ENCODE results near the gene RSPH1. TPM values are rescaled to one million over a fixed set of nuclear protein-coding genes. Genes with fewer than 3 reads are reported as not detected.

The RSPH1 gene
- total and polyA plus RNA-seq, 7 donors: 0.08 to 0.29 TPM; not detected in 5

DNA sequence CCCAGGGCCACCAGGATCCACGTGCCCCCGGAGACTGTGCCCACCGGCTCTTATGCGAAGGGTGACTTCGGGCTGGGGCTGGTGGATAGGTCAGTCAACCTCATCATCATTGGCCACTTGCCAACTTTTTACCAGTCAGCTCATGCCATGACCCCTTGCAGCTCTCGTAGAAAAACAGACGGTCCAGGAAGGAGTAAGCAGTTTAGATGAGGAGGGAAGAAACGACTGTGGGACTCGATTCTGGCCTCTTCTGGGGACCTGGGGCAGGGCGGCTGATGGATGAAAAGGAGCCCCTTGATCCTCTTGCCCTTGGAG, 51.3 kb downstream of the RSPH1 start:
- no peak for DNase-seq
- no peak for ATAC-seq
- H3K27ac ChIP-seq: no peak overlapping the region
- H3K9me3 ChIP-seq: no peaks in the 10 kb centered on the region
- no peaks in the 10 kb centered on the region for H3K36me3 ChIP-seq (ENCODE audit: insufficient read depth in 1 of 2, low read depth in 1 of 2)
- intact Hi-C loops (cut with DNase I): loop anchor here in 1 of 2 donors (10.0 kb wide), 1 partner anchor 300 kb away; no protein-coding TSS in a partner anchor
- no peak overlapping the region for H3K4me3 ChIP-seq
- TF ChIP-seq, protein P1, sequence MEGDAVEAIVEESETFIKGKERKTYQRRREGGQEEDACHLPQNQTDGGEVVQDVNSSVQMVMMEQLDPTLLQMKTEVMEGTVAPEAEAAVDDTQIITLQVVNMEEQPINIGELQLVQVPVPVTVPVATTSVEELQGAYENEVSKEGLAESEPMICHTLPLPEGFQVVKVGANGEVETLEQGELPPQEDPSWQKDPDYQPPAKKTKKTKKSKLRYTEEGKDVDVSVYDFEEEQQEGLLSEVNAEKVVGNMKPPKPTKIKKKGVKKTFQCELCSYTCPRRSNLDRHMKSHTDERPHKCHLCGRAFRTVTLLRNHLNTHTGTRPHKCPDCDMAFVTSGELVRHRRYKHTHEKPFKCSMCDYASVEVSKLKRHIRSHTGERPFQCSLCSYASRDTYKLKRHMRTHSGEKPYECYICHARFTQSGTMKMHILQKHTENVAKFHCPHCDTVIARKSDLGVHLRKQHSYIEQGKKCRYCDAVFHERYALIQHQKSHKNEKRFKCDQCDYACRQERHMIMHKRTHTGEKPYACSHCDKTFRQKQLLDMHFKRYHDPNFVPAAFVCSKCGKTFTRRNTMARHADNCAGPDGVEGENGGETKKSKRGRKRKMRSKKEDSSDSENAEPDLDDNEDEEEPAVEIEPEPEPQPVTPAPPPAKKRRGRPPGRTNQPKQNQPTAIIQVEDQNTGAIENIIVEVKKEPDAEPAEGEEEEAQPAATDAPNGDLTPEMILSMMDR (IDR thresholded peaks at IDR 0.05): no peak
- WGBS, 3 donors: 77 to 82% (median 78%) methylated on average over 10 of the region's 10 CpGs
- H3K27me3 ChIP-seq (ENCODE audit: insufficient read depth in 3 of 3, low read length in 2 of 3): peaks cover 0 to 19% (median 0%) of the 10 kb centered on the region in 3 donors
- H3K4me1 ChIP-seq: no peaks in the 10 kb centered on the region

DNA sequence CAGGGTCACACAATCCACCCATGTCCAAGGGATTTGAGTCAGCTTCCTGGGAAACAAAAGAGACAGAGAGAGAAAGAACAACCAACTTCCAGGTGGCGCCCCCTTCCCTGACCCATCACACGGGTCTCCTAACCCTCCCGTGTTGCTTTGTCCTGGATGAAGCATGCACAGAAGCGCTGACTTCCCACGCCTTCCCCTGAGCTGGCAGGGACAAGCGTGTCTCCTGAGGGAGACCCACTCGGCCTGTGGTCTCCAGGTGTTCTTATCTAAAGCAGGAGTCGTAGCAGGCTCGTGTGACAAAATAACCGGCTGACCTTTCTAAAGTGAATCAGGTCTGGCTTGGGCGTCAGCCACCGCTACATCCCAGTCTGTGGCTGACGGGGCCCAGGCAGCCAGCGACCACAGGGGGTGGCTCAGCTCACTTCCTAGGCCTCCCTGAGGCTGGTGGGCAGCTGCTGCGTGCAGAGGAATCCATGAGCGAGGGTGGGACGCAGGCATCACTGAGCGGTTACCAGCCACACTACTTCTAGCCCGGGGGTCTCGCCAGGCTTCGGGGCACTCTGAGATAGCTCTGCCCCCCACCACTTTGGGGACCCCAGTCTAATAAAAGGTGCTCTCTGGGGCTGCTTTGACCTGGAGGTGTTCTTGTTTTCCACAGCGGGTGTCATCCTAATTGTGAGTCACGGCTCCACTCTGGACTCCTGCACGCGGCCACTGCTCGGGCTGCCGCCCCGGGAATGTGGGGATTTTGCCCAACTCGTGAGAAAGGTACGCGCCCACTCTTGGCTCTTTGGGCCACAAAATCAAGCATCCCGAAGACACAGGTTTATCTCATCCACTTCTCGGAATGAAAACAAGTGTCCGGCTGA, 51.9 kb downstream of the RSPH1 start:
- Histone ChIP-seq H3K27ac (no peak overlapping the region), H3K4me1 (no peaks in the 10 kb centered on the region), H3K27me3 (ENCODE audit: insufficient read depth in 3 of 3, low read length in 2 of 3) (peaks cover 0 to 19% (median 0%) of the 10 kb centered on the region in 3 donors), H3K36me3 (ENCODE audit: insufficient read depth in 1 of 2, low read depth in 1 of 2) (no peaks in the 10 kb centered on the region), H3K9me3 (no peaks in the 10 kb centered on the region), H3K4me3 (no peak overlapping the region)
- intact Hi-C loops (cut with DNase I): loop anchor here in 1 of 2 donors (10.0 kb wide), 1 partner anchor 299 kb away; no protein-coding TSS in a partner anchor
- no peak for DNase-seq
- TF ChIP-seq, protein P1 (IDR thresholded peaks at IDR 0.05): no peak
- 71 to 73% (median 72%) methylated on average over 34 of the region's 34 CpGs for WGBS, 3 donors
- ATAC-seq: no peak

DNA sequence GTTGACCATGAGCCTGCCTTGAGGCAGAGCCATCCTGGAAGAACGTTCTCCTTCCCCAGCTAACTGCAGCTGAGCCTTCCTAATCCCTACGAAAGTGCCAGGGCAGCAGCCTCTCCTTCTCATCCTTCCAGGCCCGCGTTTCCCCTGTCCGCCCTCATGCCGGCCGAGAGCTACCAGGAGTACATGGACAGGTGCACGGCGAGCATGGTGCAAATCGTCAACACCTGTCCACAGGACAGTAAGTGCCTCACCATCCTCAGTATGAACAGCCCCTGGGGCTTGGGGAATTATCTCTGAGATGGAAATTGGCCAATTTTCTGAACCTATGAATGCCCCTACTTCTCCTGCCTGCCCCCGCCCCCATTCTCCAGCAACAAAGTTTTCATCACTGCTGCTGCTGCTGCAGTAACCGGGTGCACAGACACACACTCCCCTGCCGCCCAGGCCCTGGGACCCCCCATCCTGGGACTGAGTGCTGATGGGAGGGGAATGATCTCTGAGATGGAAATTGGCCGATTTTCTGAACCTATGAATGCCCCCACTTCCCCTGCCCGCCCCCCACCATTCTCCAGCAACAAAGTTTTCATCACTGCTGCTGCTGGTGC, 52.7 kb downstream of the RSPH1 start:
- TF ChIP-seq, protein P1 (IDR thresholded peaks at IDR 0.05): no peak
- WGBS, 3 donors: 66 to 71% (median 68%) methylated on average over 15 of the region's 15 CpGs
- intact Hi-C loops (cut with DNase I): loop anchor here in 1 of 2 donors (10.0 kb wide), 1 partner anchor 298 kb away; no protein-coding TSS in a partner anchor

DNA sequence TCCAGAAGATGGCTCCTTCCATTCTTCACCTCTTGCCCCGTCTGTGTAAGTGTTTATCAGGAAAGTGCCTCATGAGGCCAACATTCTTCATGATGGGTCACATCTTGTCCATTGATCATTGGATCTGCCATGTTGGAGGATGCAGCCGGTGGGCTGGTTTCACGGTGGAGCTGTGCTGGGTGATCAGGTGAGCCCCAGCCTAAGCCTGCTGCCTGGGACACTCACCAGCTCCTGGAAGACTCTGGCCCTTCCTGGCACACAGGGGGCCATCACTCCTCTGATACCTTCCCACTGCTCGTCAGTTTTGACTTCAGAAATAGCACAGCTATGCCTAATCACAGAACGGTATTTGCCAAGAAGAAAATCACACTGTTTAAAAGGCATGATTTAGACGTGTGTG, 54.1 kb downstream of the RSPH1 start:
- intact Hi-C loops (cut with DNase I): loop anchor here in 1 of 2 donors (10.0 kb wide), 1 partner anchor 297 kb away; no protein-coding TSS in a partner anchor
- 70 to 81% (median 72%) methylated on average over 6 of the region's 6 CpGs for WGBS, 3 donors
- H3K4me1 ChIP-seq: no peaks in the 10 kb centered on the region
- H3K36me3 ChIP-seq (ENCODE audit: insufficient read depth in 1 of 2, low read depth in 1 of 2): no peaks in the 10 kb centered on the region
- no peaks in the 10 kb centered on the region for H3K9me3 ChIP-seq
- no peak overlapping the region for H3K27ac ChIP-seq
- peaks cover 0 to 24% (median under 1%) of the 10 kb centered on the region in 3 donors for H3K27me3 ChIP-seq (ENCODE audit: insufficient read depth in 3 of 3, low read length in 2 of 3)
- no peak overlapping the region for H3K4me3 ChIP-seq
- TF ChIP-seq, protein P1 (IDR thresholded peaks at IDR 0.05): no peak
- DNase-seq (no peak), ATAC-seq (no peak)

More for the DNA sequence above, 52.7 kb downstream of the RSPH1 start:
- Histone ChIP-seq H3K4me3 (no peak overlapping the region), H3K27ac (no peak overlapping the region), H3K9me3 (no peaks in the 10 kb centered on the region), H3K27me3 (ENCODE audit: insufficient read depth in 3 of 3, low read length in 2 of 3) (peaks cover 0 to 19% (median 0%) of the 10 kb centered on the region in 3 donors), H3K4me1 (no peaks in the 10 kb centered on the region), H3K36me3 (ENCODE audit: insufficient read depth in 1 of 2, low read depth in 1 of 2) (no peaks in the 10 kb centered on the region)
- ATAC-seq: no peak
- no peak for DNase-seq
